CD14-positive monocyte (primary cell): ENCODE data around the gene P2RX2. TPM values are rescaled to one million over a fixed set of nuclear protein-coding genes. Genes with fewer than 3 reads are reported as not detected.

ENCODE experiments used
- DNase-seq, 3 donors: peaks; one replicate each; pipeline ENCODE4 v3.0.0-alpha.2; 2011 to 2022
- H2AFZ ChIP-seq: 2 replicates; pipeline ENCODE4 v1.6.0; 2012; ENCODE audit warnings: mild to moderate bottlenecking, low read depth, low read length, inconsistent platforms; ENCODE audit not compliant: insufficient read depth, poor library complexity, severe bottlenecking
- H3K27ac ChIP-seq, 2 donors: 1 replicate in 1 of 2; 2 replicates in 1 of 2; pipeline ENCODE4 v1.5.1; 2012 to 2013; ENCODE audit warnings: low read length in 2 of 2, control low read depth in 1 of 2, inconsistent platforms in 1 of 2, low read depth in 1 of 2, mild to moderate bottlenecking in 1 of 2
- H3K27me3 ChIP-seq, 2 donors: one replicate each; pipeline versions ENCODE4 v1.6.0 to v1.6.1; 2011 to 2013; ENCODE audit warnings: low read length in 2 of 2; ENCODE audit not compliant: control insufficient read depth in 2 of 2, insufficient read depth in 2 of 2
- H3K36me3 ChIP-seq, 2 donors: replicated peaks in 1 of 2; 1 replicate in 1 of 2; 2 replicates in 1 of 2; pipeline versions ENCODE4 v1.5.1 to v1.6.1; 2012 to 2013; ENCODE audit warnings: low read length in 2 of 2, control low read depth in 1 of 2, inconsistent platforms in 1 of 2, mild to moderate bottlenecking in 1 of 2; ENCODE audit not compliant: insufficient read depth in 2 of 2, control insufficient read depth in 1 of 2
- H3K4me1 ChIP-seq, 2 donors: 1 replicate in 1 of 2; 2 replicates in 1 of 2; pipeline versions ENCODE4 v1.5.1 to v1.6.1; 2012 to 2013; ENCODE audit warnings: low read length in 2 of 2, control low read depth in 1 of 2, inconsistent platforms in 1 of 2, mild to moderate bottlenecking in 1 of 2, moderate library complexity in 1 of 2; ENCODE audit not compliant: insufficient read depth in 2 of 2, control insufficient read depth in 1 of 2
- H3K4me2 ChIP-seq: replicated peaks from 2 replicates; pipeline ENCODE3; 2012; ENCODE audit warnings: low read length, moderate library complexity, mild to moderate bottlenecking; ENCODE audit not compliant: poor library complexity, severe bottlenecking; ENCODE audit errors: extremely low read depth
- H3K4me3 ChIP-seq, 3 experiments: fragments of 200-600 bp in 1 of 3; sonication (generic) in 1 of 3; replicated peaks in 1 of 3; 1 replicate in 2 of 3; 2 replicates in 1 of 3; pipeline ENCODE4 v1.5.1; 2011 to 2013; ENCODE audit warnings: low read length in 3 of 3, mild to moderate bottlenecking in 3 of 3, control low read depth in 2 of 3, low read depth in 2 of 3, inconsistent platforms in 1 of 3, moderate library complexity in 1 of 3
- H3K79me2 ChIP-seq: 2 replicates; pipeline ENCODE4 v1.6.0; 2012; ENCODE audit warnings: mild to moderate bottlenecking, control low read depth, inconsistent platforms, low read length, moderate library complexity; ENCODE audit not compliant: insufficient read depth
- H3K9ac ChIP-seq: 2 replicates; pipeline ENCODE4 v1.6.0; 2017; ENCODE audit warnings: low read length, mild to moderate bottlenecking; ENCODE audit not compliant: insufficient read depth, poor library complexity, severe bottlenecking
- H3K9me3 ChIP-seq, 2 donors: replicated peaks in 1 of 2; 1 replicate in 1 of 2; 2 replicates in 1 of 2; pipeline versions ENCODE4 v1.5.1 to v1.6.1; 2012 to 2013; ENCODE audit warnings: low read length in 2 of 2, control low read depth in 1 of 2; ENCODE audit not compliant: control insufficient read depth in 1 of 2, insufficient read depth in 1 of 2
- H4K20me1 ChIP-seq: 2 replicates; pipeline ENCODE4 v1.6.0; 2012; ENCODE audit warnings: mild to moderate bottlenecking, low read length, control low read depth, moderate library complexity; ENCODE audit not compliant: insufficient read depth
- H3K27ac Mint-ChIP-seq, 7 donors: one replicate each; pipeline ENCODE4 v1.8.0; 2020; ENCODE audit warnings: mild to moderate bottlenecking in 7 of 7, mixed read lengths in 7 of 7, moderate library complexity in 6 of 7, inconsistent platforms in 2 of 7
- H3K27me3 Mint-ChIP-seq, 3 donors: one replicate each; pipeline ENCODE4 v1.8.0; 2021 to 2022; ENCODE audit warnings: low read depth in 3 of 3, mild to moderate bottlenecking in 3 of 3, mixed read lengths in 3 of 3, moderate library complexity in 3 of 3, inconsistent platforms in 1 of 3
- H3K36me3 Mint-ChIP-seq, 2 donors: one replicate each; pipeline ENCODE4 v1.8.0; 2020; ENCODE audit warnings: mixed read lengths in 2 of 2, inconsistent platforms in 1 of 2, mild to moderate bottlenecking in 1 of 2
- H3K4me1 Mint-ChIP-seq: one replicate; pipeline ENCODE4 v1.8.0; 2020; ENCODE audit warnings: mild to moderate bottlenecking, mixed read lengths
- H3K4me3 Mint-ChIP-seq, 2 donors: one replicate each; pipeline ENCODE4 v1.8.0; 2020; ENCODE audit warnings: mild to moderate bottlenecking in 2 of 2, mixed read lengths in 2 of 2, moderate library complexity in 1 of 2
- H3K9me3 Mint-ChIP-seq, 7 donors: one replicate each; pipeline ENCODE4 v1.8.0; 2020 to 2022; ENCODE audit warnings: mixed read lengths in 7 of 7, mild to moderate bottlenecking in 6 of 7, moderate library complexity in 6 of 7, inconsistent platforms in 2 of 7
- WGBS: methylation state at CpG from one replicate; pipeline ENCODE4 v1.1.5; 2013; ENCODE audit warnings: missing lambda C conversion rate; ENCODE audit not compliant: insufficient coverage; 5-methylcytosine and 5-hydroxymethylcytosine counted together
- intact Hi-C, 2 donors: fragments of 100-400 bp; cut with micrococcal nuclease; formaldehyde crosslinking; loops; one replicate each; pipeline versions ENCODE4 v1.15.0 to v1.15.1; 2023
- polyA plus RNA-seq, 3 donors: library from polyadenylated mRNA; depleted of rRNA in 1 of 3; unstranded in 2 of 3; stranded (reverse) in 1 of 3; fragments of 300-500 nt in 2 of 3; fragments of >200 nt in 1 of 3; fragmentation: Illumina TruSeq in 2 of 3; gene quantifications; 1 replicate in 2 of 3; 2 replicates in 1 of 3; pipeline ENCODE4 v1.2.3, GENCODE V29; 2012 to 2021
- TF ChIP-seq, protein P1 (sequence below): fragments of 200-600 bp; IDR thresholded peaks from one replicate; pipeline ENCODE4 v1.8.0; 2022; ENCODE audit warnings: antibody characterized with exemption, mild to moderate bottlenecking

P2RX2 gene
- polyA plus RNA-seq, 3 donors, result not detected

- TF ChIP-seq, protein P1, sequence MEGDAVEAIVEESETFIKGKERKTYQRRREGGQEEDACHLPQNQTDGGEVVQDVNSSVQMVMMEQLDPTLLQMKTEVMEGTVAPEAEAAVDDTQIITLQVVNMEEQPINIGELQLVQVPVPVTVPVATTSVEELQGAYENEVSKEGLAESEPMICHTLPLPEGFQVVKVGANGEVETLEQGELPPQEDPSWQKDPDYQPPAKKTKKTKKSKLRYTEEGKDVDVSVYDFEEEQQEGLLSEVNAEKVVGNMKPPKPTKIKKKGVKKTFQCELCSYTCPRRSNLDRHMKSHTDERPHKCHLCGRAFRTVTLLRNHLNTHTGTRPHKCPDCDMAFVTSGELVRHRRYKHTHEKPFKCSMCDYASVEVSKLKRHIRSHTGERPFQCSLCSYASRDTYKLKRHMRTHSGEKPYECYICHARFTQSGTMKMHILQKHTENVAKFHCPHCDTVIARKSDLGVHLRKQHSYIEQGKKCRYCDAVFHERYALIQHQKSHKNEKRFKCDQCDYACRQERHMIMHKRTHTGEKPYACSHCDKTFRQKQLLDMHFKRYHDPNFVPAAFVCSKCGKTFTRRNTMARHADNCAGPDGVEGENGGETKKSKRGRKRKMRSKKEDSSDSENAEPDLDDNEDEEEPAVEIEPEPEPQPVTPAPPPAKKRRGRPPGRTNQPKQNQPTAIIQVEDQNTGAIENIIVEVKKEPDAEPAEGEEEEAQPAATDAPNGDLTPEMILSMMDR, result no peak
- Mint-ChIP-seq H3K9me3 (peaks cover 0 to 6% (median 4%) of the 10 kb centered on the region in 7 donors), H3K36me3 (peaks cover 1 to 4% of the 10 kb centered on the region in 2 donors), H3K4me3 (no peak overlapping the region), H3K27ac (no peak overlapping the region), H3K4me1 (no peaks in the 10 kb centered on the region), H3K27me3 (peaks cover 4 to 17% (median 10%) of the 10 kb centered on the region in 3 donors)
- no peak overlapping the region for H3K27ac ChIP-seq
- H3K9ac ChIP-seq, result no peak overlapping the region
- peaks cover 0 to 5% of the 10 kb centered on the region in 2 donors for H3K4me1 ChIP-seq
- H3K27me3 ChIP-seq, result no peaks in the 10 kb centered on the region
- no peak overlapping the region for H3K4me3 ChIP-seq
- no peaks in the 10 kb centered on the region for H3K9me3 ChIP-seq
- no peak overlapping the region for H2AFZ ChIP-seq
- peaks cover 0 to under 1% of the 10 kb centered on the region in 2 donors for H3K36me3 ChIP-seq
- H4K20me1 ChIP-seq, result no peaks in the 10 kb centered on the region
- no peak overlapping the region for H3K4me2 ChIP-seq
- H3K79me2 ChIP-seq, result no peaks in the 10 kb centered on the region
- intact Hi-C loops, result no loop called here
- 87% methylated on average over 17 of the region's 19 CpGs for WGBS
- peak in 1 of 3 donors; percentile 42 for DNase-seq
Observed at GRCh38 chr12:132588821-132589669, 29.5 kb upstream of the P2RX2 start.

- H3K4me3 ChIP-seq, result no peak overlapping the region
- no peaks in the 10 kb centered on the region for H3K36me3 ChIP-seq
- no peak overlapping the region for H3K4me2 ChIP-seq
- WGBS, result 96% methylated on average over 40 of the region's 45 CpGs
- no peaks in the 10 kb centered on the region for H3K79me2 ChIP-seq
- no peaks in the 10 kb centered on the region for H3K9me3 ChIP-seq
- H3K27ac ChIP-seq, result no peak overlapping the region
- H2AFZ ChIP-seq, result no peak overlapping the region
- H3K4me1 Mint-ChIP-seq, result peaks cover 4% of the 10 kb centered on the region
- TF ChIP-seq, protein P1, result no peak
- intact Hi-C loops, result no loop called here
- H3K9ac ChIP-seq, result no peak overlapping the region
- H3K36me3 Mint-ChIP-seq, result no peaks in the 10 kb centered on the region
- peak overlapping the region in 1 of 7 donors; percentile 54 for H3K27ac Mint-ChIP-seq
- no peaks in the 10 kb centered on the region for H4K20me1 ChIP-seq
- H3K27me3 ChIP-seq, result peaks cover 0 to 4% of the 10 kb centered on the region in 2 donors
- H3K4me1 ChIP-seq, result peaks cover 0 to 5% of the 10 kb centered on the region in 2 donors
- peaks cover 13 to 25% (median 13%) of the 10 kb centered on the region in 3 donors for H3K27me3 Mint-ChIP-seq
- no peak for DNase-seq
- no peak overlapping the region for H3K4me3 Mint-ChIP-seq
- H3K9me3 Mint-ChIP-seq, result peaks cover 0 to 11% (median 4%) of the 10 kb centered on the region in 7 donors
Observed at GRCh38 chr12:132591107-132591935, 27.3 kb upstream of the P2RX2 start.
